Measurements from ENCODE around the gene RNF157.

Gene RNF157

DNA sequence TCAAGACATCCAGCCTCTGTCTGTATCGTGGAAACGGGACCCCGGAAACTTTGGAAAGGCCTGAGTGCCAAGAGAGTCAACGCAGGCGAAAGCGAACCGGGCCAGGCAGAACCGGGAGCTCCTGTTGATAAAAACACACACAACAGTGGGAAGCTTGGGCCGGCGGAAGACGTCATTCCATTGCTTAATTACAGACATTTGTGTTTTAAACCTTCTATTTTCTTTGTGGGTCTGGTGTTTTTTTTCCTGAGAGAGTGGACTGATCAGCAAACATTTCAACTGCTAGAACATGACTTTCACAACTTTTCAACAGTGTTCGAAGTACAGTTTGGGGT lies 878 bp upstream of the RNF157 start:
- TF ChIP-seq ZNF335 (tag by site-specific recombination; conservative IDR thresholded peaks at IDR 0.05) (peak; percentile 76; the same call in 1 of the 2 replicates), ZNF2 (tag by site-specific recombination; IDR thresholded peaks at IDR 0.05) (0 out of 2 replicates have a peak, but pooled peaks have one; percentile 15), PRDM1 (tag by site-specific recombination; IDR thresholded peaks at IDR 0.05) (0 out of 2 replicates have a peak, but pooled peaks have one; percentile 5), ZFP41 (tag by site-specific recombination; IDR thresholded peaks at IDR 0.05; ENCODE audit: borderline replicate concordance) (no peak), SP7 (tag by site-specific recombination; IDR thresholded peaks at IDR 0.05) (peak; percentile 7; the same call in 1 of the 2 replicates), ZNF324 (tag by site-specific recombination; IDR thresholded peaks at IDR 0.05) (no peak), ZBTB21 (tag by site-specific recombination; IDR thresholded peaks at IDR 0.05) (no peak)
- peak overlapping the region; percentile 33 for H3K4me3 ChIP-seq (ENCODE audit: low read depth, low read length)
- CTCF ChIA-PET = interaction anchor here (0.6 to 3.6 kb wide), 4 partner anchors 38 to 476 kb away, joined by 3 to 19 read pairs (median 4); partner anchors contain the start of gene GALK1
- peak overlapping the region; percentile 20; the same call in 1 of the 2 replicates for H3K27ac ChIP-seq (ENCODE audit: extremely low read depth, low read depth, low read length)
- POLR2A ChIA-PET = interaction anchor here (0.9 to 2.0 kb wide), 7 partner anchors 20 to 49 kb away, joined by 3 to 17 read pairs (median 3); partner anchors contain the start of gene UBALD2
- H3K9me3 ChIP-seq (ENCODE audit: control insufficient read depth, insufficient read depth, low read depth, low read length) = no peaks in the 10 kb centered on the region
- no peaks in the 10 kb centered on the region for H3K36me3 ChIP-seq (ENCODE audit: control insufficient read depth in 2 of 2, insufficient read depth in 1 of 2, low read length in 2 of 2)
- peaks cover 7% of the 10 kb centered on the region for H3K4me1 ChIP-seq (ENCODE audit: control insufficient read depth, insufficient read depth, low read length)

GRCh38 chr17:76239538-76240274 lies 587 bp downstream of the RNF157 start:
- H3K4me1 ChIP-seq (ENCODE audit: control insufficient read depth, insufficient read depth, low read length) = peaks cover 7% of the 10 kb centered on the region
- no peaks in the 10 kb centered on the region for H3K36me3 ChIP-seq (ENCODE audit: control insufficient read depth in 2 of 2, insufficient read depth in 1 of 2, low read length in 2 of 2)
- H3K27ac ChIP-seq (ENCODE audit: extremely low read depth, low read depth, low read length) = peak overlapping the region; percentile 21; the same call in 1 of the 2 replicates
- TF ChIP-seq BCL11B (tag by site-specific recombination; IDR thresholded peaks at IDR 0.05; ENCODE audit: low read depth) (0 out of 2 replicates have a peak, but pooled peaks have one; percentile 22), ZNF335 (tag by site-specific recombination; conservative IDR thresholded peaks at IDR 0.05) (peak; percentile 12; the same call in 1 of the 2 replicates), KLF8 (tag by site-specific recombination; IDR thresholded peaks at IDR 0.05) (0 out of 2 replicates have a peak, but pooled peaks have one; percentile 35)
- TF ChIP-seq, protein P1, sequence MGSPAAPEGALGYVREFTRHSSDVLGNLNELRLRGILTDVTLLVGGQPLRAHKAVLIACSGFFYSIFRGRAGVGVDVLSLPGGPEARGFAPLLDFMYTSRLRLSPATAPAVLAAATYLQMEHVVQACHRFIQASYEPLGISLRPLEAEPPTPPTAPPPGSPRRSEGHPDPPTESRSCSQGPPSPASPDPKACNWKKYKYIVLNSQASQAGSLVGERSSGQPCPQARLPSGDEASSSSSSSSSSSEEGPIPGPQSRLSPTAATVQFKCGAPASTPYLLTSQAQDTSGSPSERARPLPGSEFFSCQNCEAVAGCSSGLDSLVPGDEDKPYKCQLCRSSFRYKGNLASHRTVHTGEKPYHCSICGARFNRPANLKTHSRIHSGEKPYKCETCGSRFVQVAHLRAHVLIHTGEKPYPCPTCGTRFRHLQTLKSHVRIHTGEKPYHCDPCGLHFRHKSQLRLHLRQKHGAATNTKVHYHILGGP (tag by site-specific recombination; IDR thresholded peaks at IDR 0.05) = no peak
- CTCF ChIA-PET = interaction anchor here (0.7 kb wide), 1 partner anchor 62 kb away, joined by 3 read pairs; no protein-coding TSS in a partner anchor
- POLR2A ChIA-PET = interaction anchor here (1.8 to 2.0 kb wide), 3 partner anchors 25 to 28 kb away, joined by 5 to 17 read pairs (median 12); partner anchors contain the start of gene UBALD2
- peak overlapping the region; percentile 33 for H3K4me3 ChIP-seq (ENCODE audit: low read depth, low read length)
- no peaks in the 10 kb centered on the region for H3K9me3 ChIP-seq (ENCODE audit: control insufficient read depth, insufficient read depth, low read depth, low read length)

DNA sequence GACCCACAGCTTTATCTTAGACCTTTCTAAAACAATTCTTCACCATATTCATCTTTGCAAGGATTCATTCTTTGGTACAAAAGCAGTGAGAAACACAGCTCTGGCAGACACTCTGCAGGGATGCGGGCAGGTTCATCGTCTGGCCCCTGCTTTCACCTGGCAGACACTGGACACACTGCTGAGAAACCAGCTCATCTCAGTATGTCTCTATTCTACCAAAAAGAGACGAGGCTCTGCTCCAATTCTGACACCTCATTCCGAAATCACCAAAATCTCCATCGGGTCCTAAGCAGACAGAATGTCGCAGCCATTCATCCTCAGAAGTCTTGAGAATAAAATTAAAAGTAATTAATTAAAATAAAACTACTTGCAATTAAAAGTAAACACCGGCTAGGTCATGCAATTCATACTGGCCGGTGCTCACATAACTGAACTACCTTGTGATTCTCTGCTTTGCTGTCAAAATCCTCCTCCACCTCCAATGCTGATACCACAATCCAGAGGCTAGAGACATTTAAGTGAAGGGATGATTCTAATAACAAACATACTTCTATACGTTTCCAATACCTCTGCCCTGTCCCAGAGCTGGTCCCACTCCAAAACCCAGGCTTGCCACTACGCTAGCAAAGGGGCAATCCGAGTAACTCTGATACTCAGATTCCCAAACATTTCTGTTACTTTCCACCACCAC lies 1.3 kb downstream of the RNF157 start:
- ChIA-PET POLR2A (interaction anchor here (1.9 kb wide), 1 partner anchor 26 kb away, joined by 12 read pairs; the partner anchor contains the start of gene UBALD2), CTCF (interaction anchor here (0.5 to 2.2 kb wide), 5 partner anchors 40 to 110 kb away, joined by 3 to 8 read pairs (median 3); no protein-coding TSS in a partner anchor)
- no peaks in the 10 kb centered on the region for H3K9me3 ChIP-seq (ENCODE audit: control insufficient read depth, insufficient read depth, low read depth, low read length)
- peaks cover 7% of the 10 kb centered on the region for H3K4me1 ChIP-seq (ENCODE audit: control insufficient read depth, insufficient read depth, low read length)
- H3K4me3 ChIP-seq (ENCODE audit: low read depth, low read length) = no peak overlapping the region
- no peak overlapping the region for H3K27ac ChIP-seq (ENCODE audit: extremely low read depth, low read depth, low read length)
- no peaks in the 10 kb centered on the region for H3K36me3 ChIP-seq (ENCODE audit: control insufficient read depth in 2 of 2, insufficient read depth in 1 of 2, low read length in 2 of 2)
- TF ChIP-seq REPIN1 (tag by site-specific recombination; IDR thresholded peaks at IDR 0.05; ENCODE audit: low read depth) (no peak), ZNF600 (tag by site-specific recombination; IDR thresholded peaks at IDR 0.05) (peak; percentile 74), SETDB1 (IDR thresholded peaks at IDR 0.05; ENCODE audit: insufficient read length, low read length) (no peak), SP7 (tag by site-specific recombination; IDR thresholded peaks at IDR 0.05) (no peak), ZNF133 (tag by site-specific recombination; IDR thresholded peaks at IDR 0.05) (no peak), ZNF664 (tag by site-specific recombination; IDR thresholded peaks at IDR 0.05) (no peak), GLIS2 (tag by site-specific recombination; IDR thresholded peaks at IDR 0.05) (no peak)

Measured in HEK293 (cell line).